NCI-H2196 (cell line): Measurements from ENCODE around the gene ZMYM1.
"Not testable (repeated sequence)": the region's sequence is repeated elsewhere in the genome, so short reads cannot be mapped to it uniquely, and the experiment has no call there.

Experiments
- DNase-seq: peaks from one replicate; lab custom pipeline; 2025; ENCODE audit not compliant: unreplicated experiment; lab: John Stamatoyannopoulos, UW

ZMYM1 gene

GRCh38 chr1:35079003-35079930 is at the start of gene ZMYM1:
TSS of gene ZMYM1 (plus strand) at chr1:35079385. CDS start at chr1:35093988, 14,603 bp downstream.
- DNase-seq: peak; percentile 76

DNA sequence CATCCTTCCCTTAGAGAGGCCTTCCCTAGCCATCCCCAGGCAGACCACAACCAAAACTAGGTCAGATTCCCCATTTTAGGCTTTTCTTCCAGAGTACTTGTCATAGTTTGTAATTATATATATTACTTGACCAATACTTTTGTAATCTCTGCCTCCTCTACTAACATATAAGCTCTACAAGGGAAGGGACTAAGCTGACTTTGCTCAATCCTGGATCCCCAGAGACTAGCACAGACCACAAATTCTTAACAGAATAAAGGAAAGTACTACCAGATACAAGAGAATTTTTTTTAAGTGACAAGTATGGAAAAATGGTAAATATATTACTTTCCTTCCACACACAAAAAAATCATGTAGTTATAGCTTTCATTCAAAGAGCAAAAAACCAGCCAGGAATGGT is 49.4 kb upstream of the ZMYM1 start:
- no peak for DNase-seq

- DNase-seq: no peak
Observed at GRCh38 chr1:35030338-35030737, 48.8 kb upstream of the ZMYM1 start.

- DNase-seq: no peak
Observed at GRCh38 chr1:35030756-35031446, 48.3 kb upstream of the ZMYM1 start.

- no peak for DNase-seq
Observed at GRCh38 chr1:35032384-35032739, 46.8 kb upstream of the ZMYM1 start.

GRCh38 chr1:35033346-35033745 is 45.8 kb upstream of the ZMYM1 start:
- no peak for DNase-seq

DNA sequence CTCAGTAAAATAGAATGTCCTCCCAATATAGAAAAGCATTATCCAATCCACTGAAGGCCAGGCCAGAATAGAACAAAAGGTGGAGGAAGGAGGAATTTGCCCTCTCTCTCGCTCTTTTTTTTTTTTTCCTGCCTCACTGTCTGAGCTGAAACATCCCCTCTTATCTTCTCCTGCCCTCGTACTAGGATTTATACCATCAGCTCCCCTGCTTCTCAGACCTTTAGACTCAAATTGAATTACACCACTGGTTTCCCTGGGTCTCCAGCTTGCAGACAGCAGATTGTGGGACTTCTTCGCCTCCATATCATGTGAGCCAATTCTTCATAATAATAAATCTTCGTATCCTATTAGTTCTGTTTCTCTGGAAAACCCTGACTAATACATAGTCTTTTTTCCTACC is 42.6 kb upstream of the ZMYM1 start:
- DNase-seq: no peak

DNA sequence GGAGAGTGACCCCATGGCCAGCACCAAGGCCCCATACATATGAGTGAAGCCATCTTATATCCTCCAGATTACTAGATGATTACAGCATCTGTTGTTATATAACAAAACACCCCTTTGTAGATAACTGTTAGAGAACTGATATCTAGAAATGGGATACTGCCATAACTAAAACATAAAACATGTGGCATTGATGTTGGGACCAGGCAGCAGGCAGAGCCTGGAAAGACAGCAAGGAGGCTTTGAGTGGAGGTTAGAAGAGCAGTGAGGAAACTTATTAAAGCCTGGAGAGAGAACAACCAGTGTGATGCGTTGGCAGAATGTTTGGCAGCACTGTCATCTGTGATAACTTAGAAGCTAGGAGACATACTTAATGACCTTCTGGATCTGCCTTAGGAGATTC is 42.0 kb upstream of the ZMYM1 start:
- no peak for DNase-seq

DNA sequence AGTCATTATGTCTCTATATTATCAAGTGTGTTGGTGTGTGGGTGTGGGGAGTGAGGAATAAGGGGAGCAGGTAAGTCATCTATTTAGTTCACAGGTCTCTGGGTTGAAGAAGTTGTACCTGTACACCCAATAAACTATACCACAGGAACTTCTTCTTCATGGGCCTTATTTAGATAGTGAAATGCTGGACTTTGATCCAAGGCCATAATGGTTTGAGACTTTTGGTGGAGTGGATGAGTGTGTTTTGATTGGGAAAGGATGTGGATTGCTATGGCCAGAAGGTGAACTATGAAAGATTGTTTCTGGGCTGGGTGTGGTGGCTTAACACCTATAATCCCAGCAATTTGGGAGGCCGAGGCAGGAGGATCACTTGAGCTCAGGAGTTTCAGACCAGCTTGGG is 40.5 kb upstream of the ZMYM1 start:
- DNase-seq: no peak

GRCh38 chr1:35043498-35043897 is 35.7 kb upstream of the ZMYM1 start:
- no peak for DNase-seq

DNA sequence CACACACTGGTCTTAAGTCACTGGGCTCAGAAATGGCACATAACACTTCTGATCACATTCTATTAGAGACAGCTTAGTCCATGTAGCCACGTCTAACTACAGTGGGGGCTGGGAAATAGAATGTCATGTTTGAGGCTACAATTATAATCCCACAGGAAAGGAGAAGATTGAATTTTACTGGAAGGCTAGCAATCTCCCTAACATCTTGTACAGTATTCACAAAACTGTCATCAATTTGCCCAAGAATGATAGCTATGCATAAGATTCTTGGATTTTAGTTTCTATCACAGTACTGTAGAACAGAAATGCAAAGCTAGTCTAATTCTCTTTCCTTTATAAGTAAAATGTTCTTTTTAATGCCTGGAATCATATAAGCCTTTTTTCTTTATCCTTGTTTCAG is 34.8 kb upstream of the ZMYM1 start:
- no peak for DNase-seq

DNA sequence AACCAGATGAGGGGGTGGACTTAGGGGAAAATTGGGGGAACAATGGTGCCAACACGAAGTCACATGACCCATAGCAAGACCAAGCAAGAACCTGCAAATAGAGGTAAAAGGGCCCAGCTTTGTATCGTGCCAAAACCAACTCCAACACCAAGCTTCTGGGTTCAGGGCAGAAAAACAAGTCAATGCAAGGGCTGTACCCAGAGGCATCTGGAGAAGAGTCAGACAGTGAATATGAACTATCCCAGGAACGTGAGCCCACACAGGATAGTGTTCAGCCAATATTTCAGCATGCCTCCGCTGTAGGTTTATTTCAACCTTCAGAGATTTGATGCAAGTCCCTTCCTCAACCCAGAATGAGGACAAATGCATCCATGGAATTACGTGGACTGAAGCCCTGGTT is 32.5 kb upstream of the ZMYM1 start:
- DNase-seq: no peak

DNA sequence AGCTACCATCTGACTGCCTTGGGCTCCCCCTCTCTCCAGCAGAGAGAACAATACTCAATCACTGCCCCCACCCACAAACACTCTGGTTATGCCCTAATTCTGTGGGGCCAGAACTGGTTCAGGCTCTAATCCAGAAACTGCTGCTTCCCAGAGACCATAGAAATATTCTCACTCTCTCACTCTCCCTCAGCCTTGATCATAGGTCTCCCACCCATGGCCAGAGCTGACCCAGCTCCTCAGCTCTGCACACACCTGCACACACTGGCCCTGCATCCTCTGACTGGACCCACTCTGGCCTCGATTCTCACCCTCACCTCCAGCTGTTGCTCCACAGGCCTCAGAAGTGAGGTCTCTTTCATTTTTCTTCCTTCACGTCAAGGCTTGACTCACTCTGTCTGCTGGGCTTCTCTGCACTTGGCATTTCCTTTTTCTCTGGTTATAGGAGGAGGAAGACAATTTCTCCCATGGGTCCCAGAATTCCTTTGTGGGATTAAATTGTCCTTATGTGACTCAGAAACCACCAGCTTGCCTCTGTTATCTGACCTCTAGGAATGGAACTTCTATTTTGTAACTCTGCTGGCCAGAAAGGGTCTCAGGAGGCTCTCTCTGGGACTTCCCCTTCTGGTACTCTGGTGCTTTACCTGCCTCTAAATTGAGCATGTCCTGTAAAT is 31.9 kb upstream of the ZMYM1 start:
- no peak for DNase-seq

DNA sequence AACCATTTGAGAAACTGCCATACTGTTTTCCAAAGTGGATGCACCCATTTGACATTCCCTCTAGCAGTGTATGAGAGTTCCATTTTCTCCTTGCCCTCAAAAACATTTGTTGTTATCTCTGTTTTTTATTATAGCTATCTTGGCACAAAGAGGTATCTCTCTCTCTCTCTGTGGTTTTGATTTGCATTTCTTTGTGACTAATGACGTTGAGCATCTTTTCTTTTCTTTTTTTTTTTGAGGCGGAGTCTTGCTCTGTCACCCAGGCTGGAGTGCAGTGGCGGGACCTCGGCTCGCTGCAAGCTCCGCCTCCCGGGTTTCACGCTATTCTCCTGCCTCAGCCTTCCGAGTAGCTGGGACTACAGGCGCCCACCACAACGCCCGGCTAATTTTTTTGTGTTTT is 30.1 kb upstream of the ZMYM1 start:
- DNase-seq: no peak

DNA sequence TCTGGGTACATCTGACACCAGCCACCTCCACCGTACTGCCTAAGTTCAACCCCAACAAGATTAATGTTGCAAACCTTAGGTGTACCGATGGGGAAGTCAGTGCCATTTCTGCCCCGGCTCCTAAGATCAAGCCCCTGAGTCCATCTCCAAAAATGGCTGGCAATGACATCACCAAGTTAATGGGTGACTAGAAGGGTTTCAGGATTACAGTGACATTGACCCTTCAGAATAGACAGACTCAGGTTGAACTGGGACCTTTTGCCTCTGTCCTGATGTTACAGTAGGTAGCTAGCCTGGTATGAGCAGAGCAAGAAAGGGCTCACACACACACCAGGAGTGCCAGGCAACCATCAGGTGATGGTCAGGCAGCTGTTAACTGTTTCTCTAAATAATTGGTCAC is 25.8 kb upstream of the ZMYM1 start:
- no peak for DNase-seq

GRCh38 chr1:35054282-35054681 is 24.9 kb upstream of the ZMYM1 start:
- not testable (repeated sequence) for DNase-seq

DNA sequence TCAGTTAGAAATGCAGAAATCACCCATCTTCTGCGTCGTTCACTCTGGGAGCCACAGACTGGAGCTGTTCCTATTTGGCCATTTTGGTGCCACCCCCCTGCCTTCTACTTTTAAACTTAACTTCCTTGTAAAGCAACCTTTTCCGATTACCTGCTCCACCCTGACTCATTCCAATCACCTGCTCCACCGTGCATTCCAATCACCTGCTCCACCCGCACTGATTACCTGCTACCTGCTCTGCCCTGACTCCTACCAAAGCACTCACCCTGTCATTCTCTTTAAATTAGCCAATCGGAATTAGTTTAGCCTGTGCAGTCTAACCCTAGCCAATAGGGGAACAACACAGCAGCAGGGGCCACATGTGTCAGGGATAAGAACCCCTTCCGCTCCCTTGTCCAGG is 20.9 kb upstream of the ZMYM1 start:
- not testable (repeated sequence) for DNase-seq

DNA sequence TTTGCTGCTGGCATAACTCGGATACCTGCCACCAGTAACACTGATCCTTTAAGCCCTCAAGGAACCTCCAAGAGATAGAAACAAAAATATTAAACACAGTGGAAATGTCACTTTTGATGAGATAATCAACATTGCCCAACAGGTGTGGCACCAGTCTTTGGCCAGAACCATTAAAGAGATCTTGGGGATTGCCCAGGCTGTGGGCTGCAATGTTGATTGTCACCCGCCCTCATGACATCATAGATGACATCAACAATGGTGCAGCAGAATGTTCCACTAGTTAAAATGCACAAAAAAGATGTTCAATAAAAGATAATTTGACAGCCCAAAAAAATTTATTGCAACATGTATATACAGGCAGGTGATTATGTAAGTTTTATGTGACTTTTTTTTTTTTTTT is 20.2 kb upstream of the ZMYM1 start:
- no peak for DNase-seq

GRCh38 chr1:35062518-35063196 is 16.5 kb upstream of the ZMYM1 start:
- DNase-seq: no peak

DNA sequence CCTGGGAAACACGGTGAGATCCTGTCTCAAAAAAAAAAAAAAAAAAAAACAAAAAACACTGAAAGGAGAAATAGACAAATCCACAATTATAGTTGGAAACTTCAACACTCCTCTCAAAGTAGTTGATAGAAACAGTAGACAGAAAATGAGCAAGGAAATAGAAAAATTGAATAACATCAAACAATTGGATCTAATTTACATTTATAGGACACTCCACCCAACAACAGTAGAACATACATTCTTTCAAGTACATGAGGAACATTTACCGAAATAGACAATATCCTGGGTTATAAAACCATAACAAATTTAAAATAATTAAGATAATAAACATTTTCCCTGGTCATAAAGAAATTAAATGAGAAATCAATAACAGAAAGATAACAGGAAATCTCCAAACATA is 14.9 kb upstream of the ZMYM1 start:
- no peak for DNase-seq

DNA sequence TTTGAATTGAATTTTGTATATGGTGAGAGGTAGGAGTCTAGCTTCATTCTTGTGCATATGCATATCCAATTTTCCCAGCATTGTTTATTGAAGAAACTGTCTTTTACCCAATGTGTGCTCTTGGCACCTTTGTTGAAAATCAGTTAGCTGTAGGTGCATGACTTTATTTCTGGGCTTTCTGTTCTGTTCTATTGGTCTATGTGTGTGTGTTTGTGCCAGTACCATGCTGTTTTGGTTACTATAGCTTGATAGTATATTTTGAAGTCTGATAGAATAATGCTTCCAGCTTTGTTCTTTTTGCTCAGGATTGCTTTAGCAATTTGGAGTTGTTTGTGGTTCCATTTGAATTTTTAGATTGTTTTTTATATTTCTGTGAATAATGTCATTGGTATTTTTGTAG is 9.4 kb upstream of the ZMYM1 start:
- DNase-seq: no peak
